Measurements from ENCODE around the gene ALDH8A1.

GRCh38 chr6:134964451-134965203, 14.7 kb upstream of the ALDH8A1 start:
- no peak for TF ChIP-seq CTCF (IDR thresholded peaks at IDR 0.05 in 8 of 11, conservative IDR thresholded peaks at IDR 0.05 in 3 of 11)
- TF ChIP-seq POLR2A (IDR thresholded peaks at IDR 0.05), result no peak
- TF ChIP-seq POLR2AphosphoS5 (IDR thresholded peaks at IDR 0.05), result no peak
